Liver (tissue), 3 donors: ENCODE measurements around the gene DDX55.

Experiments used
- EGR1 ChIP-seq, 2 donors: IDR thresholded peaks; 2 replicates each; pipeline ENCODE4 v1.6.1; 2016 to 2018; ENCODE audit warnings: antibody characterized with exemption in 2 of 2, low read depth in 2 of 2
- GABPA ChIP-seq, 2 donors: IDR thresholded peaks in 1 of 2; conservative IDR thresholded peaks in 1 of 2; 2 replicates each; pipeline ENCODE4 v1.6.1; 2016; ENCODE audit warnings: antibody characterized with exemption in 2 of 2, mild to moderate bottlenecking in 1 of 2, moderate library complexity in 1 of 2
- JUND ChIP-seq, 2 donors: IDR thresholded peaks; 2 replicates each; pipeline ENCODE4 v1.6.1; 2016; ENCODE audit warnings: antibody characterized with exemption in 2 of 2
- MAX ChIP-seq: IDR thresholded peaks from 2 replicates; pipeline ENCODE4 v1.6.1; 2016; ENCODE audit warnings: antibody characterized with exemption
- REST ChIP-seq: IDR thresholded peaks from 2 replicates; pipeline ENCODE4 v1.6.1; 2016; ENCODE audit warnings: antibody characterized with exemption, mild to moderate bottlenecking
- TF ChIP-seq, protein P1 (sequence below): fragments of 150-350 bp; IDR thresholded peaks from 2 replicates; pipeline ENCODE4 v1.5.1; 2017; ENCODE audit warnings: improper control_type of control experiment, low read depth, low read length; ENCODE audit not compliant: missing input control
- TF ChIP-seq, protein P2 (sequence below): IDR thresholded peaks from 2 replicates; pipeline ENCODE4 v1.6.1; 2016; ENCODE audit warnings: antibody characterized with exemption
- donor health status: healthy.
- donor health status: healthy.

DNA sequence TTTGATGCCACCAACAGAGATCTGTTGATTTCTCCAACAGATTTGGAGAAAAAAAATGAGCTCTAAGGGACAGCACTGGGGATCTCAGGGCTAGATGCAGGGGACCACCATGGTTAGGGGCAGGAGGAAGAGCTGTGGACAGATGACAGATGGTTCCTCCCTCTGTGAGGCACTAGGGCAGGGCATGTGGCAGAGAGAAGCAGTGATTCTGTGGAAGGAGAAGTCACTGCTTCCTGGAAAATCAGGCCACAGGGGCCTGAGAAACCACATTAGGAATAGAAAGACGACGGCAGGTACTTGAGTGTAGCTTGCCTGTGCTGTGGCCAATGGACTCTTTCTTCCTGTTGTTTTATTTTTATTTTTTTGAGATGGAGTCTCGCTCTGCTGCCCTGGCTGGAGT lies 42.4 kb upstream of the DDX55 start:
- TF ChIP-seq, protein P1, sequence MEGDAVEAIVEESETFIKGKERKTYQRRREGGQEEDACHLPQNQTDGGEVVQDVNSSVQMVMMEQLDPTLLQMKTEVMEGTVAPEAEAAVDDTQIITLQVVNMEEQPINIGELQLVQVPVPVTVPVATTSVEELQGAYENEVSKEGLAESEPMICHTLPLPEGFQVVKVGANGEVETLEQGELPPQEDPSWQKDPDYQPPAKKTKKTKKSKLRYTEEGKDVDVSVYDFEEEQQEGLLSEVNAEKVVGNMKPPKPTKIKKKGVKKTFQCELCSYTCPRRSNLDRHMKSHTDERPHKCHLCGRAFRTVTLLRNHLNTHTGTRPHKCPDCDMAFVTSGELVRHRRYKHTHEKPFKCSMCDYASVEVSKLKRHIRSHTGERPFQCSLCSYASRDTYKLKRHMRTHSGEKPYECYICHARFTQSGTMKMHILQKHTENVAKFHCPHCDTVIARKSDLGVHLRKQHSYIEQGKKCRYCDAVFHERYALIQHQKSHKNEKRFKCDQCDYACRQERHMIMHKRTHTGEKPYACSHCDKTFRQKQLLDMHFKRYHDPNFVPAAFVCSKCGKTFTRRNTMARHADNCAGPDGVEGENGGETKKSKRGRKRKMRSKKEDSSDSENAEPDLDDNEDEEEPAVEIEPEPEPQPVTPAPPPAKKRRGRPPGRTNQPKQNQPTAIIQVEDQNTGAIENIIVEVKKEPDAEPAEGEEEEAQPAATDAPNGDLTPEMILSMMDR, result no peak
- no peak for TF ChIP-seq REST
- no peak for TF ChIP-seq JUND (IDR thresholded peaks at IDR 0.05)
- no peak for TF ChIP-seq GABPA (IDR thresholded peaks at IDR 0.05 in 1 of 2, conservative IDR thresholded peaks at IDR 0.05 in 1 of 2)
- TF ChIP-seq EGR1 (IDR thresholded peaks at IDR 0.05; ENCODE audit: low read depth in 2 of 2), result no peak
- TF ChIP-seq, protein P2, sequence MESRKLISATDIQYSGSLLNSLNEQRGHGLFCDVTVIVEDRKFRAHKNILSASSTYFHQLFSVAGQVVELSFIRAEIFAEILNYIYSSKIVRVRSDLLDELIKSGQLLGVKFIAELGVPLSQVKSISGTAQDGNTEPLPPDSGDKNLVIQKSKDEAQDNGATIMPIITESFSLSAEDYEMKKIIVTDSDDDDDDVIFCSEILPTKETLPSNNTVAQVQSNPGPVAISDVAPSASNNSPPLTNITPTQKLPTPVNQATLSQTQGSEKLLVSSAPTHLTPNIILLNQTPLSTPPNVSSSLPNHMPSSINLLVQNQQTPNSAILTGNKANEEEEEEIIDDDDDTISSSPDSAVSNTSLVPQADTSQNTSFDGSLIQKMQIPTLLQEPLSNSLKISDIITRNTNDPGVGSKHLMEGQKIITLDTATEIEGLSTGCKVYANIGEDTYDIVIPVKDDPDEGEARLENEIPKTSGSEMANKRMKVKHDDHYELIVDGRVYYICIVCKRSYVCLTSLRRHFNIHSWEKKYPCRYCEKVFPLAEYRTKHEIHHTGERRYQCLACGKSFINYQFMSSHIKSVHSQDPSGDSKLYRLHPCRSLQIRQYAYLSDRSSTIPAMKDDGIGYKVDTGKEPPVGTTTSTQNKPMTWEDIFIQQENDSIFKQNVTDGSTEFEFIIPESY, result no peak
- no peak for TF ChIP-seq MAX
